OCI-LY3 (cell line): ENCODE measurements around the gene VCP.

ENCODE experiments used
- EZH2phosphoT487 ChIP-seq: fragments of 200-600 bp; shearing (Covaris generic); IDR thresholded peaks from 2 replicates; pipeline ENCODE4 v1.6.1; 2018; ENCODE audit warnings: antibody characterized with exemption, mixed run types, low read depth
- TF ChIP-seq, protein P1 (sequence below): fragments of 200-600, 300-600 bp; sonication (generic); IDR thresholded peaks from 2 replicates; pipeline ENCODE4 v1.5.1; 2014; ENCODE audit warnings: antibody characterized with exemption, low read length, low read depth

DNA sequence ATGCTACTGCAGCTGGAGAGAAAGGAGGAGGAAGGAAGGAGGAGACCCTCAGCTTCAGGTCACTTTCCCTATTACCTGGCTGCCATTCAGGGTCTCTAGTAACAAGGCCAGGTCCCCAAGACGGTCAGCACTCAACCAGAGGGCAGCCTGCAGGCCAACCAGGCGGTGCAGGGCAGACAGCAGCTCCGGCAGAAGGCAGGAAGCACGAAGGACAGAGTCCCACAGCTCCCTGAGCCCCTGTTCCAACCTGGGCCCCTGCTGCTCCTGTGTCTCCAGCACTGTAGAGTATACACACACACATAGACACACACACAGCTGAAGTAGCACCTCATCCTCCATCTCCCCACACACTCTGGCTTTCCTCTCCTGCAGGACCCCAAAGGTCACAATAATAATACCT, 5.6 kb upstream of the VCP start:
- TF ChIP-seq, protein P1, sequence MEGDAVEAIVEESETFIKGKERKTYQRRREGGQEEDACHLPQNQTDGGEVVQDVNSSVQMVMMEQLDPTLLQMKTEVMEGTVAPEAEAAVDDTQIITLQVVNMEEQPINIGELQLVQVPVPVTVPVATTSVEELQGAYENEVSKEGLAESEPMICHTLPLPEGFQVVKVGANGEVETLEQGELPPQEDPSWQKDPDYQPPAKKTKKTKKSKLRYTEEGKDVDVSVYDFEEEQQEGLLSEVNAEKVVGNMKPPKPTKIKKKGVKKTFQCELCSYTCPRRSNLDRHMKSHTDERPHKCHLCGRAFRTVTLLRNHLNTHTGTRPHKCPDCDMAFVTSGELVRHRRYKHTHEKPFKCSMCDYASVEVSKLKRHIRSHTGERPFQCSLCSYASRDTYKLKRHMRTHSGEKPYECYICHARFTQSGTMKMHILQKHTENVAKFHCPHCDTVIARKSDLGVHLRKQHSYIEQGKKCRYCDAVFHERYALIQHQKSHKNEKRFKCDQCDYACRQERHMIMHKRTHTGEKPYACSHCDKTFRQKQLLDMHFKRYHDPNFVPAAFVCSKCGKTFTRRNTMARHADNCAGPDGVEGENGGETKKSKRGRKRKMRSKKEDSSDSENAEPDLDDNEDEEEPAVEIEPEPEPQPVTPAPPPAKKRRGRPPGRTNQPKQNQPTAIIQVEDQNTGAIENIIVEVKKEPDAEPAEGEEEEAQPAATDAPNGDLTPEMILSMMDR: no peak
- TF ChIP-seq EZH2phosphoT487: no peak
